ENCODE measurements around the gene SLC8A2. TPM values are rescaled to one million over a fixed set of nuclear protein-coding genes. Genes with fewer than 3 reads are reported as not detected.

Gene SLC8A2
- total and polyA plus RNA-seq, 2 of the 4 experiments (the other 2 are of a cell fraction) = 0.05 TPM; not detected in 1

GRCh38 chr19:47493378-47494210 is 21.9 kb upstream of the SLC8A2 start (continued):
- no peak for TF ChIP-seq MXI1 (IDR thresholded peaks at IDR 0.05; ENCODE audit: borderline replicate concordance, low read depth, low read length)

- CTCF ChIA-PET = no interaction called here
- no peaks in the 10 kb centered on the region for H3K4me1 ChIP-seq (ENCODE audit: control insufficient read depth, insufficient read depth, low read length)
- BruUV-seq (replicated peaks) = no TSS peak
- H4K5ac ChIP-seq (ENCODE audit: low read depth, low read length) = no peak overlapping the region
- peaks cover 54% of the 10 kb centered on the region for H3K36me3 ChIP-seq (ENCODE audit: control insufficient read depth, insufficient read depth, low read length)
- in situ Hi-C loops (cut with MboI; ENCODE audit: low sequenced_read_pairs) (no loop called here), dilution Hi-C loops (cut with HindIII; ENCODE audit: low sequenced_read_pairs, unreplicated experiment) (no loop called here), intact Hi-C loops (cut with micrococcal nuclease) (no loop called here)
- H3K9me3 ChIP-seq (ENCODE audit: control insufficient read depth, insufficient read depth, low read length) = no peaks in the 10 kb centered on the region
- H4K91ac ChIP-seq (ENCODE audit: insufficient read depth, low read depth, low read length) = no peak overlapping the region
- WGBS, 2 experiments (ENCODE audit: extremely low coverage in 2 of 2, insufficient read length in 1 of 2) = 80% methylated on average over 2 of the region's 23 CpGs; no CpG with 5 or more reads in 1 of the 2 experiments
- H3K79me1 ChIP-seq (ENCODE audit: low read depth in 1 of 2, low read length in 2 of 2) = peaks cover 0 to 7% of the 10 kb centered on the region in 2 experiments; a peak in 2 of 4 replicates
- H2BK120ac ChIP-seq (ENCODE audit: low read depth, low read length) = no peak overlapping the region
- POLR2A ChIA-PET (ENCODE audit: unreplicated experiment) = no interaction called here
- H3K56ac ChIP-seq (ENCODE audit: extremely low read depth, insufficient read depth, low read length) = no peak overlapping the region
- H3K18ac ChIP-seq (ENCODE audit: low read depth, low read length) = no peak overlapping the region
- no peaks in the 10 kb centered on the region for H3K27me3 ChIP-seq (ENCODE audit: control insufficient read depth, insufficient read depth, low read length)
- H2BK5ac ChIP-seq (ENCODE audit: low read depth, low read length, poor library complexity, severe bottlenecking) = no peak overlapping the region
- no peak overlapping the region for H3K14ac ChIP-seq (replicated peaks; ENCODE audit: low read depth, low read length)
- DNase-seq = no peak
- H3K9me1 ChIP-seq (ENCODE audit: insufficient read depth, low read length) = peaks cover 6% of the 10 kb centered on the region; the same call in 1 of the 2 replicates
- no peak overlapping the region for H3K9ac ChIP-seq (ENCODE audit: low read depth, low read length)
- no peak overlapping the region for H3K27ac ChIP-seq (ENCODE audit: insufficient read depth, low read length)
- ATAC-seq (ENCODE audit: low read depth) = no peak
- H4K20me1 ChIP-seq (ENCODE audit: insufficient read depth, low read length) = peaks cover 12% of the 10 kb centered on the region; the same call in 1 of the 2 replicates
- H2BK15ac ChIP-seq (ENCODE audit: low read depth, low read length) = no peak overlapping the region
- no peak overlapping the region for H3K23ac ChIP-seq (ENCODE audit: low read depth, low read length)
- H3K4me3 ChIP-seq (ENCODE audit: insufficient read depth, low read depth, low read length) = no peak overlapping the region
- no peak overlapping the region for H3K4me2 ChIP-seq (ENCODE audit: low read depth, low read length)
- H2AK9ac ChIP-seq (replicated peaks; ENCODE audit: low read depth, low read length, poor library complexity) = no peak overlapping the region
- no peak overlapping the region for H2BK20ac ChIP-seq (ENCODE audit: low read depth, low read length)
- no peak overlapping the region for H2AFZ ChIP-seq (replicated peaks; ENCODE audit: low read length, poor library complexity)
- no peak overlapping the region for H2AK5ac ChIP-seq (ENCODE audit: low read depth, low read length)
- H3K4ac ChIP-seq (ENCODE audit: low read depth, low read length) = no peak overlapping the region
- no peak overlapping the region for H4K8ac ChIP-seq (ENCODE audit: low read depth in 2 of 2, low read length in 2 of 2)
- no peak for TF ChIP-seq NFE2L2 (IDR thresholded peaks at IDR 0.05; ENCODE audit: low read depth, low read length)
- no peak for TF ChIP-seq RCOR1 (IDR thresholded peaks at IDR 0.05; ENCODE audit: insufficient replicate concordance, low read length)
- TF ChIP-seq MAZ (IDR thresholded peaks at IDR 0.05; ENCODE audit: borderline replicate concordance, low read depth, low read length) = no peak
- no peak for TF ChIP-seq POLR2A (IDR thresholded peaks at IDR 0.05; ENCODE audit: low read depth, low read length)
- no peak for TF ChIP-seq RAD21 (IDR thresholded peaks at IDR 0.05; ENCODE audit: low read length)
- no peak for TF ChIP-seq RFX5 (IDR thresholded peaks at IDR 0.05; ENCODE audit: low read depth, low read length)
- no peak for TF ChIP-seq BHLHE40 (IDR thresholded peaks at IDR 0.05; ENCODE audit: low read depth, low read length)
- TF ChIP-seq CEBPB (IDR thresholded peaks at IDR 0.05; ENCODE audit: low read depth, low read length) = no peak
- no peak for TF ChIP-seq SMC3 (IDR thresholded peaks at IDR 0.05; ENCODE audit: low read depth, low read length)
- TF ChIP-seq USF2 (IDR thresholded peaks at IDR 0.05; ENCODE audit: low read depth, low read length) = no peak
- no peak for TF ChIP-seq MAFK (IDR thresholded peaks at IDR 0.05; ENCODE audit: low read depth, low read length)
- TF ChIP-seq CHD1 (IDR thresholded peaks at IDR 0.05; ENCODE audit: low read depth, low read length) = no peak
- TF ChIP-seq MXI1 (IDR thresholded peaks at IDR 0.05; ENCODE audit: borderline replicate concordance, low read depth, low read length) = no peak
Observed at GRCh38 chr19:47492571-47493377, 21.1 kb upstream of the SLC8A2 start.

Measured in IMR-90 (cell line).